ENCODE data around the gene ATP9B.

ATP9B gene

DNA sequence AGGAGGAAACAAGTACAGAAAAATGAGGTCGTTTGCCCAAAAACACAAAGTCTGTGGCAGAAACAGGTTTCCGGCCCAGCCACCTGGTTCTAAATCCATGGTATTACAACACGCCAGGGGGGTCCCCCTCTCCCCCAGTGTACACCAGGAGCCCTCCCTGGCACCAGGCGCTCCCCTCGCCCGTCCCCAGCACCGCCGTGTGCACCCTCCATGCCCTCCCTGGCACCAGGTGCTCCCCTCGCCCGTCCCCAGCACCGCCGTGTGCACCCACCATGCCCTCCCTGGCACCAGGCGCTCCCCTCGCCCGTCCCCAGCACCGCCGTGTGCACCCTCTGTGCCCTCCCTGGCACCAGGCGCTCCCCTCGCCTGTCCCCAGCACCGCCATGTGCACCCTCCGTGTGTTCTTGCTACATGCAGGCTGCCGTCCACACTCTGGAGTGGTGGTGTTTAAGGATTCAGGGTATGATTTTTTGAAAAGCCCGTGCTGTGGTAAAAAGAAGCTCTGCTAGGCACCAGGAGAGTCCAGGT lies 266.7 kb downstream of the ATP9B start:
- DNase-seq: no peak

- DNase-seq: no peak
Measured at GRCh38 chr18:79336556-79337142, 267.5 kb downstream of the ATP9B start.

GRCh38 chr18:79337184-79337583 lies 268.0 kb downstream of the ATP9B start:
- DNase-seq: no peak

GRCh38 chr18:79337620-79338019 lies 268.4 kb downstream of the ATP9B start:
- no peak for DNase-seq

GRCh38 chr18:79339094-79339908 lies 270.1 kb downstream of the ATP9B start:
- no peak for DNase-seq

DNA sequence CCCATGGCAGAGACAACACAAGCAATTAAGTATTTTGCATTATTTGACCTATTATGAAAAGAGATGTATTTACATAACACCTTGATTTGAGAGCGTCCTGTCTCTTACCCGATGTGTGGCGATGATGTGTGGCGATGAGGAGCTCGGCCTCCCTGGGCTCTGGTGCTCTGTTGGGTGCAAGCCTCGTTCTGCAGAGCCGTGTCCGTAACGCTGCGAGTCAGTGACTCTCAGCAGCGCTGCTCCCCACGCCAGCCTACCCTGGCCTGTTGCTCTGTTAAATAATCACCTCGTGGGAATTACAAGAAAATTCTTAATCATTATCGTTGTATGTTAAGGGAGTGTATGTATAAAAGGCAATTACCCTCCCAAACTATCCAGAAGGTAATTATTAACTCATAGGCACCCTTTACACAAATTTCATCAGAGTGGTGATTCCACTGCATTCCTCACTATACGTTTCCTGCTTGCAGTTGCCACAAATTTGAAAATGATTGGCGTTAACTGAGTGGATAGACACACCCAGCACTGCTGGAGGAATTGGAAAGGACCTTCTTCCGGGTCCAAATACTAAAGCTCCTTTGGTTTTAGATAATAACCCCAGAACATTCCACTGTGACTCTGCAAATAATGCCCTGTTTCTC lies 274.5 kb downstream of the ATP9B start:
- DNase-seq: no peak

DNA sequence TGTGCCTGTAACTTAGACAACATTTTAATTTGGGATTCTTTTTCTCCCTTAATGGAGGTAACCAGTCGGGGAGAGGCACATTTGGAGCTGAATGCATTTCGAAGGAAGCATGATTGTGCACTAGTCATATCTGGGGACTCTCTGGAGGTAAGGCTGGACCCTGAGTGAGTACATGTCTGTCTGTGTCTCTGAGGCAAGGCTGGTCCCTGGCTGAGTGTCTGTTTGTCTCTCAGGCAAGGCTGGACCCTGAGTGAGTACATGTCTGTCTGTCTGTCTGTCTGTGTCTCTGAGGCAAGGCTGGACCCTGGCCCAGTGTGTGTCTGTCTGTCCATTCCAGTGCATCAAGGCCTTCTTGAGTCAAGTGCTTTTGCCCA lies 275.0 kb downstream of the ATP9B start:
- no peak for DNase-seq

DNA sequence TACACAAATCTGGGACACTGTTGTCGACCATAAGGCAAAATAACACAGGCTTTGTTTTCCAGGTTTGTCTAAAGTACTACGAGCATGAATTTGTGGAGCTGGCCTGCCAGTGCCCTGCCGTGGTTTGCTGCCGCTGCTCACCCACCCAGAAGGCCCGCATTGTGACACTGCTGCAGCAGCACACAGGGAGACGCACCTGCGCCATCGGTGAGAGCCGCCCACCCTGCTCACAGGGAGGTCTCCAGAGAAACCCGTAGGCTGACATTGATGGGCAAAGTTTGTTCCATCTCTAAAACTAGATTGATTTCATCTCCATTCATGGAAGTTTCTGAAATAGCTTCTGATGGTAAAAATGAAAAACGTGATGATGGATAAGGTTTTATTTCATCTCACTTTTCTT lies 276.2 kb downstream of the ATP9B start:
- DNase-seq: no peak

DNA sequence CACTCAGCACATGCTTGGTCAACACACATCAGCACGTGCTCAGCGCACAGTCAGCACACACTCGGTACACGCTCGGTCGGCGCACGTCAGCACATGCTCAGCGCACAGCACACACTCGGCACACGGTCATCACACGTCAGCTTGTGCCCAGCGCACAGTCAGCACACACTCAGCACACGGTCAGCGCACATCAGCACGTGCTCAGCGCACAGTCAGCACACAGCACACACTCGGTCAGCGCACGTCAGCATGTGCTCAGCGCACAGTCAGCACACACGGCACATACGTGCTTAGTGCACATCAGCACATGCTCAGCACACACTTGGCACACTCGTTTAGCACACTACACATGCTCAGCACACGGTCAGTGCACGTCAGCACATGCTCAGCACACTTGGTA lies 276.8 kb downstream of the ATP9B start:
- DNase-seq: no peak

DNA sequence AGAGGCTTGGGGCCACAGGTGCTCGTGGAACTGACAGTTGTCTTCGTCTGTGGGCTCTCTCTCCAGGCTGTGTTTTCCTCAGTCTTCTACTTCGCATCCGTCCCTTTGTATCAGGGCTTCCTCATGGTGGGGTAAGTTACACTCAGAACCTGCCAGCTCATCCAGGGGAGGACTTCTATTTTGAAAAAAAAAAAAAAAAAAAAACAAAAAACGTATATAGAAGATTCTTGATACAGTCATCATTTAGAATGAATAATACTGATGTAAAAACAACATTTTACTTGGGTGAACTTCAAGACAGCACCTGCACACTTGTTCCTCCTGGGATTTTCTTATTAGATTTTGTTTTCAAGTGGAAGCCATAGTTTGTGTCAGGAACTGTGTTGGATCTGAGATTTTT lies 278.9 kb downstream of the ATP9B start:
- DNase-seq: no peak

DNA sequence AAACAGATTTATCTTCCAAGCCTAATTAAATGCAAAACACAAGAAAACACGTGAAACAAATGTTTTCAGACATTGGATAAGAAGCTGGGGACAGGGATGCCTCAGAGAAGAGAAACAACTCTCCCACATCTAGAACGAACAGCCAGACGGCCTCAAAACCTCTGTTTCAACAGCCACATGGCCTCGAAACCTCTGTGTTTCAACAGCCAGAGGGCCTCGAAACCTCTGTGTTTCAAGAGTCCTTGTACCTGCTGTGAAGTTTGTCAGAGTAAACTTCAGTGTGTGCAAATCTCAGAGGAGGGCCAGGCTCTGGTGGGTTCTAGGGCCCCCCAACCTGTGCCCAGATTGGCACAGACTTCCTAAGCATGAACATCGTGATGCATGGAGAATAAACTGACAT lies 283.2 kb downstream of the ATP9B start:
- DNase-seq: no peak

GRCh38 chr18:79353267-79353666 lies 284.1 kb downstream of the ATP9B start:
- DNase-seq: no peak

- no peak for DNase-seq
Measured at GRCh38 chr18:79354350-79354749, 285.2 kb downstream of the ATP9B start.

DNA sequence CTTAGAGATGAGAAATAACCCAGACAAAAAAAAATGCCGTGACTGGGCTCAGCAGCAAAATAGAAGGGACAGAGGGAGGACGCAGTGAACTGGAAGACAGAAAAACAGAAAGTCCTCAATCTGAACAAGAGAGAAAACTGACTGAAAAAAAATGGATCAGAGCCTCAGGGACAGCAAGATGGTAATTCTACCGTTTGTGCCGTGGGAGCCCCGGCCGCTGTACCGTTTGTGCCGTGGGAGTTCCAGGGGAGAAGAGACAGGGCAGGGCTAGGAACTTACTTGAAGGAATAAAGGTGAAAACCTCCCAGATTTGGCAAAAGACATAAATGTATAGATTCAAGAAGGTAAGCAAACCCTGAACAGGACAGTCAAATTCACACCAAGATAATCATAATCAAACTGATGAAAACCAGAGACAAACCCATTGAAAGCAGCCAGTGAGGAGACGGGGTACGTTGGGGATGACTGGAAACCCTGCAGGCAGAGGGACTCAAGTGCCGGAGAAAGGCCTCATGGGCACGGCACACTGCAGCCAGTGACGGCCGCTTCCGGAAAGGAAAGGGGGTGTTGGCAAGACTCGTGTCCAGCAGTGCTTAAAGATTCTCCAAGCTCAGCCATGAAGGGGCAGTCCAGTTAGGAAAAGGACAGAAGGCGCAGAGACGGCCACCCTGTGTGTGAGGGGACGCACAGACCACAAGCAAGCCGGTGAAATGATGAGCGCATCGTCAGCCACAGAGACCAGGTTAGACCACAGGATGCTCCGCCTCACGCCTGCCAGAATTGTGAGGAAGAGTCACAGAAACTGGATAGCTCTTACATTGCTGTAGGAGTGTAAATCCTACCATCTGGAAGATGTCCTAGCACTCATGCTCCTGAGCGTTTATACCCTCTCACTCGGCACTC lies 286.5 kb downstream of the ATP9B start:
- no peak for DNase-seq

DNA sequence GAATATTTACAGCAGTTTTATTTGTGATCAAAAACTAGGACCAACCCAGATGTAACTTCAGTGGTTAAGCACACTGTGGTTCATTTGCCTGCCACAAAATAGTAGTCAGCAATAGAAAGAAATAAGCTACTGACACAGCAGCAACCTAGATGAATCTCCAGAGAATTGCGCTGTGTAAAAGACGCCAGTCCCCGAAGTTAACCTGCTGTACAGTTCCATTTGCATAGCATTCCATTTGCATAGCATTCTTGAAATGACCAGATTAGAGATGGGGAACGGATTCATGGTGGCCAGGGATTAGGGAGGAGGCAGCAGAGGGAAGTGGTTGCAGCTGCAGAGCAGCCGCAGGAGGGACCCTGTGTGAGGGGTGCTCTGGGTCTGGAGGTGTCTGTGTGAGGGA lies 287.2 kb downstream of the ATP9B start:
- DNase-seq: no peak

DNA sequence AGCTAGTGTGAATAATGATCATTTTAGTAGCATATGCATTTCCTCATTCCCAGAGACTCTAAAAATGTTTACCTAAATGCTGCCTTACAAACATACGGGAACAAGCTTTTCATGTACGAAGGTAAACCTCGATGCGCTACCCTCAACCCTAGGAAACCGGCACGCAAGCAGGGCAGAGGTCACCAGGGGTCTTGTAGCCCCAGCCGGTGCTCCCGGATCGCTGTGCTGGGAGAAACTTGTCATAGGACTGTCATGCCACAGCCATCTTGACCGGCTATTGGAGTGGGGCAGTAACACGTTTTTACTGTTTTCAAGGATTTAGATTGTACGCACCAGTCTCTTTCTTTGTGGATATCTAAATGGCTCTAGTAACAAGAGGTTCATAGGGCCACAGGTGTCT lies 291.7 kb downstream of the ATP9B start:
- DNase-seq: no peak

GRCh38 chr18:79361766-79362522 lies 292.8 kb downstream of the ATP9B start:
- DNase-seq: no peak

- DNase-seq: no peak
Measured at GRCh38 chr18:79365701-79366100, 296.5 kb downstream of the ATP9B start.

- DNase-seq: no peak
Measured at GRCh38 chr18:79366177-79367094, 297.2 kb downstream of the ATP9B start.

- no peak for DNase-seq
Measured at GRCh38 chr18:79367480-79367879, 298.3 kb downstream of the ATP9B start.

GRCh38 chr18:79367989-79368388 lies 298.8 kb downstream of the ATP9B start:
- no peak for DNase-seq

Data from GDM1 (cell line).